GM13977 (cell line): ENCODE measurements around the gene DOCK3.
"Not testable (repeated sequence)": the region's sequence is repeated elsewhere in the genome, so short reads cannot be mapped to it uniquely, and the experiment has no call there.

Experiments
- DNase-seq: peaks from one replicate; pipeline ENCODE4 v3.0.0; 2012; ENCODE audit warnings: low spot score
- CTCF ChIP-seq: IDR thresholded peaks from 2 replicates; pipeline ENCODE4 v1.5.1; 2012; ENCODE audit warnings: mild to moderate bottlenecking, control low read depth; ENCODE audit not compliant: insufficient read depth; ENCODE audit errors: extremely low read depth, missing control alignments
- in situ Hi-C: fragments of 300-500 bp; cut with MboI; formaldehyde crosslinking; loops from one replicate; pipeline ENCODE4 v1.12.0; 2022; ENCODE audit warnings: low sequenced_read_pairs, low pct_unique_long_range_greater_than_20kb, mixed read lengths, inconsistent platforms; ENCODE audit not compliant: unreplicated experiment

The DOCK3 gene

GRCh38 chr3:50930371-50931208 lies 255.9 kb downstream of the DOCK3 start:
- no peak for TF ChIP-seq CTCF
- in situ Hi-C loops = no loop called here
- no peak for DNase-seq

- in situ Hi-C loops, DNase-seq: not testable (repeated sequence)
Observed at GRCh38 chr3:50932918-50933317, 258.2 kb downstream of the DOCK3 start.

- in situ Hi-C loops = no loop called here
- DNase-seq = no peak
- TF ChIP-seq CTCF = no peak
Observed at GRCh38 chr3:50936389-50936788, 261.7 kb downstream of the DOCK3 start.

GRCh38 chr3:50947419-50947818 lies 272.7 kb downstream of the DOCK3 start:
- DNase-seq = no peak
- in situ Hi-C loops = no loop called here
- TF ChIP-seq CTCF = no peak

- no peak for TF ChIP-seq CTCF
- in situ Hi-C loops = no loop called here
- DNase-seq = peak; percentile 12
Observed at GRCh38 chr3:50950591-50950990, 275.9 kb downstream of the DOCK3 start.

GRCh38 chr3:50953825-50954414 lies 279.2 kb downstream of the DOCK3 start:
- no peak for DNase-seq
- in situ Hi-C loops = no loop called here

More at GRCh38 chr3:50953825-50954414, 279.2 kb downstream of the DOCK3 start:
- no peak for TF ChIP-seq CTCF
